ENCODE data around the gene DTX4.

DNA sequence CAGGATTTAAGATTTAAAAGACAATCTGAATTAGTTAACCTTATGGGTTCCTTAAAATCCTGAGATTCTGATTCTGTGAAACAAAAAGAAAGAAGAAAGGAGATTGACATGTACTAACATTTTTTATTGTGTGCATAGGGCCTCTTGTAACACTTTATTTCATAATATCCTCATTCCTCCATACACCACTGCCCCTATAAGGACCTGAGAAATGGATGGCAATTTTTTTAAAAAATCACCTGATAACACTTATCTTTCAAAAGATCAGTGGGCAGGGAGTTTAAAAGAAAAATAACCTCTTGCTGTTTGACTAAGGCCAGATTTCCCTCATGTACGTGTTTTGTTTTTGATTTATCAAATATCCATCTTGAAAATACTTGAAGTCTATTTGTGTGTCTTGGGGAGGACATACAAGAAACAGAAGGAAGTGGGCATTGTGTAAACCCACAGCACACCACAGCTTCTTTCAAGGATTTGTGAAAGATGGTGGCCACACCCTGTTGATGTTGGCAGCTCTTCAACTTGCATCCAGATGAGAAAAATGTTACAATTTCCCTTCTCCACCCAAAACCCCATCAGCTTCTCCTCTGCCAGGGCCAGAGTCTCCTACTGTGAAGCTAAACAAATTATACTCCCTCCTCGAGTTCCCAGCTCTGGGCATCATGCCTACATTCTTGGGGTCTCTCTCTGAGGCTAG lies 75.7 kb downstream of the DTX4 start:
- no peak for TF ChIP-seq POLR2A (IDR thresholded peaks at IDR 0.05)
- TF ChIP-seq, protein P1, sequence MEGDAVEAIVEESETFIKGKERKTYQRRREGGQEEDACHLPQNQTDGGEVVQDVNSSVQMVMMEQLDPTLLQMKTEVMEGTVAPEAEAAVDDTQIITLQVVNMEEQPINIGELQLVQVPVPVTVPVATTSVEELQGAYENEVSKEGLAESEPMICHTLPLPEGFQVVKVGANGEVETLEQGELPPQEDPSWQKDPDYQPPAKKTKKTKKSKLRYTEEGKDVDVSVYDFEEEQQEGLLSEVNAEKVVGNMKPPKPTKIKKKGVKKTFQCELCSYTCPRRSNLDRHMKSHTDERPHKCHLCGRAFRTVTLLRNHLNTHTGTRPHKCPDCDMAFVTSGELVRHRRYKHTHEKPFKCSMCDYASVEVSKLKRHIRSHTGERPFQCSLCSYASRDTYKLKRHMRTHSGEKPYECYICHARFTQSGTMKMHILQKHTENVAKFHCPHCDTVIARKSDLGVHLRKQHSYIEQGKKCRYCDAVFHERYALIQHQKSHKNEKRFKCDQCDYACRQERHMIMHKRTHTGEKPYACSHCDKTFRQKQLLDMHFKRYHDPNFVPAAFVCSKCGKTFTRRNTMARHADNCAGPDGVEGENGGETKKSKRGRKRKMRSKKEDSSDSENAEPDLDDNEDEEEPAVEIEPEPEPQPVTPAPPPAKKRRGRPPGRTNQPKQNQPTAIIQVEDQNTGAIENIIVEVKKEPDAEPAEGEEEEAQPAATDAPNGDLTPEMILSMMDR (IDR thresholded peaks at IDR 0.05): no peak

Measured in testis (tissue), 2 donors.